Measurements from ENCODE around the gene ZNF587. TPM values are rescaled to one million over a fixed set of nuclear protein-coding genes. Genes with fewer than 3 reads are reported as not detected.
A peak's percentile ranks its signal among the peaks of the same experiment; 100 is the strongest.

ZNF587 gene
- total and polyA plus RNA-seq, 2 of the 13 experiments (the other 11 are each of a cell fraction or from before 2014, with no cell fraction given), result 8.7 to 17.5 TPM

DNA sequence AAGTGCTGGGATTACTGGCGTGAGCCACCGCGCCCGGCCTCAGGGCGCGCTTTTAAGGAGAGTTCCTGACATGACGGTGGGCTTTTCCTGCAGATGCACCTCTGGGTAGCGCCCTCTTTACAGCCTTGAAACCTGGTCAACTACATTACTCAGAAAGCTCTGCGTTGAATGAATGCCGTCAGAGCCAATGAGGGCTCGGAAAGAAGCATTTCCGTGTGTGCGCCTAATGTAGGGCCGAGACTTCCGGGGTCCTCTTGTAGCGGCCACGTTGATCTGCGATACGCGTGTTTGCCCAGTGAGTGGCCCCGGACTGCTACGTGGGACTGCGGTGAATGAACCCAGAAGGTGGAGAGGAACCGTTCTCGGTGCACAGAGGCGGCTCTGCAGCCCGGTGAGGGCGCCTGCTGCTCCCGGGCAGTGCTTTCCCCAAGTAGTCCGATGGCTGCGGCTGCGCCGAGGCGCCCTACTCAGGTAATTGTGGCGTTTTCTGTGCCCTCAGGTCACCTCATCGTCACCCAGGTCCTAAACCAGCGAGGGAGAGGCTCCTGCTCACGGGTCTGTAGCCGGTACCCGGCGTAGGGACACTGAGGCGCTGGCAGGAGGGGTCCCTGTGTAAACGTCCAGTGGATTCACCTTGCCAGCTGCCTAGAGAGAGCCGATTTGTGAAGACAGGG, 30.0 kb upstream of the ZNF587 start (continued):
- TF ChIP-seq ZNF24 (IDR thresholded peaks at IDR 0.05) (no peak), ZFP36 (IDR thresholded peaks at IDR 0.05; ENCODE audit: borderline replicate concordance, low read depth, low read length, partially characterized antibody) (no peak), ZNF329 (CRISPR knock-in tag; IDR thresholded peaks at IDR 0.05; ENCODE audit: low read depth) (peak; percentile 59; the same call in 1 of the 2 replicates), CAMTA2 (CRISPR knock-in tag; IDR thresholded peaks at IDR 0.05; ENCODE audit: borderline replicate concordance) (no peak), FOSL1 (CRISPR knock-in tag; IDR thresholded peaks at IDR 0.05; ENCODE audit: borderline replicate concordance) (no peak), ZNF562 (CRISPR knock-in tag; IDR thresholded peaks at IDR 0.05; ENCODE audit: borderline replicate concordance) (no peak), TGIF2 (CRISPR knock-in tag; IDR thresholded peaks at IDR 0.05) (peak; percentile 65; the same call in 1 of the 2 replicates), BRCA1 (CRISPR knock-in tag; IDR thresholded peaks at IDR 0.05) (0 out of 2 replicates have a peak, but pooled peaks have one; percentile 37), SNAPC2 (CRISPR knock-in tag; IDR thresholded peaks at IDR 0.05) (no peak), MAZ (IDR thresholded peaks at IDR 0.05; ENCODE audit: borderline replicate concordance, low read depth, low read length) (no peak), MAZ (CRISPR knock-in tag; IDR thresholded peaks at IDR 0.05; ENCODE audit: low read depth) (no peak), ZFY (CRISPR knock-in tag; IDR thresholded peaks at IDR 0.05) (peak; percentile 64; the same call in 1 of the 2 replicates), ZFP90 (CRISPR knock-in tag; IDR thresholded peaks at IDR 0.05; ENCODE audit: borderline replicate concordance) (0 out of 2 replicates have a peak, but pooled peaks have one; percentile 73), ARNT2 (CRISPR knock-in tag; IDR thresholded peaks at IDR 0.05; ENCODE audit: low read depth) (no peak), MAFG (CRISPR knock-in tag; IDR thresholded peaks at IDR 0.05) (no peak), FLYWCH1 (CRISPR knock-in tag; IDR thresholded peaks at IDR 0.05) (no peak), ZNF720 (CRISPR knock-in tag; IDR thresholded peaks at IDR 0.05) (no peak), FOXP1 (IDR thresholded peaks at IDR 0.05) (no peak), FOXP1 (CRISPR knock-in tag; IDR thresholded peaks at IDR 0.05) (no peak), NFIC (IDR thresholded peaks at IDR 0.05; ENCODE audit: low read length) (no peak), EZH2 (conservative IDR thresholded peaks at IDR 0.05; ENCODE audit: low read depth, low read length) (no peak), MEF2D (CRISPR knock-in tag; IDR thresholded peaks at IDR 0.05) (no peak), HMGA1 (CRISPR knock-in tag; conservative IDR thresholded peaks at IDR 0.05) (no peak), THAP9 (CRISPR knock-in tag; IDR thresholded peaks at IDR 0.05; ENCODE audit: borderline replicate concordance) (peak; percentile 68; the same call in 1 of the 2 replicates), NR2C2 (CRISPR knock-in tag; IDR thresholded peaks at IDR 0.05; ENCODE audit: borderline replicate concordance) (peak; percentile 92)
- TF ChIP-seq, protein P1, sequence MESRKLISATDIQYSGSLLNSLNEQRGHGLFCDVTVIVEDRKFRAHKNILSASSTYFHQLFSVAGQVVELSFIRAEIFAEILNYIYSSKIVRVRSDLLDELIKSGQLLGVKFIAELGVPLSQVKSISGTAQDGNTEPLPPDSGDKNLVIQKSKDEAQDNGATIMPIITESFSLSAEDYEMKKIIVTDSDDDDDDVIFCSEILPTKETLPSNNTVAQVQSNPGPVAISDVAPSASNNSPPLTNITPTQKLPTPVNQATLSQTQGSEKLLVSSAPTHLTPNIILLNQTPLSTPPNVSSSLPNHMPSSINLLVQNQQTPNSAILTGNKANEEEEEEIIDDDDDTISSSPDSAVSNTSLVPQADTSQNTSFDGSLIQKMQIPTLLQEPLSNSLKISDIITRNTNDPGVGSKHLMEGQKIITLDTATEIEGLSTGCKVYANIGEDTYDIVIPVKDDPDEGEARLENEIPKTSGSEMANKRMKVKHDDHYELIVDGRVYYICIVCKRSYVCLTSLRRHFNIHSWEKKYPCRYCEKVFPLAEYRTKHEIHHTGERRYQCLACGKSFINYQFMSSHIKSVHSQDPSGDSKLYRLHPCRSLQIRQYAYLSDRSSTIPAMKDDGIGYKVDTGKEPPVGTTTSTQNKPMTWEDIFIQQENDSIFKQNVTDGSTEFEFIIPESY (CRISPR knock-in tag; IDR thresholded peaks at IDR 0.05), result peak; percentile 14; the same call in 1 of the 2 replicates
- TF ChIP-seq, protein P2, sequence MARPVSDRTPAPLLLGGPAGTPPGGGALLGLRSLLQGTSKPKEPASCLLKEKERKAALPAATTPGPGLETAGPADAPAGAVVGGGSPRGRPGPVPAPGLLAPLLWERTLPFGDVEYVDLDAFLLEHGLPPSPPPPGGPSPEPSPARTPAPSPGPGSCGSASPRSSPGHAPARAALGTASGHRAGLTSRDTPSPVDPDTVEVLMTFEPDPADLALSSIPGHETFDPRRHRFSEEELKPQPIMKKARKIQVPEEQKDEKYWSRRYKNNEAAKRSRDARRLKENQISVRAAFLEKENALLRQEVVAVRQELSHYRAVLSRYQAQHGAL (CRISPR knock-in tag; IDR thresholded peaks at IDR 0.05; ENCODE audit: not compliant biosample characterization), result peak; percentile 73
